WTC11 (cell line): Measurements from ENCODE around the gene TMEM54.

Source experiments
- ATF2 ChIP-seq: sonication (generic); formaldehyde crosslinking; IDR thresholded peaks from 2 replicates; pipeline ENCODE4 v1.8.1; 2022; ENCODE audit warnings: low read depth, missing genetic modification reagents, borderline replicate concordance
- ATF3 ChIP-seq: sonication (generic); formaldehyde crosslinking; conservative IDR thresholded peaks from 2 replicates; pipeline ENCODE4 v1.8.1; 2022; ENCODE audit warnings: mild to moderate bottlenecking, missing genetic modification reagents
- GRHL2 ChIP-seq: fragments of 250-450 bp; sonication (Bioruptor Pico); IDR thresholded peaks from 2 replicates; pipeline ENCODE4 v1.8.0; 2022; ENCODE audit warnings: mild to moderate bottlenecking, moderate library complexity; ENCODE audit not compliant: insufficient replicate concordance, severe bottlenecking
- JUN ChIP-seq: sonication (generic); formaldehyde crosslinking; IDR thresholded peaks from 2 replicates; pipeline ENCODE4 v1.8.0; 2023; ENCODE audit warnings: mild to moderate bottlenecking, missing genetic modification reagents
- NR2C2 ChIP-seq: sonication (generic); formaldehyde crosslinking; IDR thresholded peaks from 2 replicates; pipeline ENCODE4 v1.8.0; 2022; ENCODE audit warnings: mild to moderate bottlenecking, missing genetic modification reagents
- ZNF396 ChIP-seq: fragments of 250-450 bp; sonication (Bioruptor Pico); IDR thresholded peaks from 2 replicates; pipeline ENCODE4 v1.8.0; 2021; ENCODE audit warnings: mild to moderate bottlenecking, moderate library complexity, borderline replicate concordance
- TF ChIP-seq, protein P1 (sequence below): fragments of 250-450 bp; sonication (Bioruptor Pico); IDR thresholded peaks from 2 replicates; pipeline ENCODE4 v1.9.0; 2021; ENCODE audit warnings: mild to moderate bottlenecking
- TF ChIP-seq, protein P2 (sequence below): fragments of 200-600 bp; IDR thresholded peaks from 2 replicates; pipeline ENCODE4 v1.8.0; 2022; ENCODE audit warnings: antibody characterized with exemption
- TF ChIP-seq, protein P3 (sequence below): fragments of 250-450 bp; sonication (Bioruptor Pico); IDR thresholded peaks from 2 replicates; pipeline ENCODE4 v2.1.2; 2022; ENCODE audit warnings: mild to moderate bottlenecking, moderate library complexity
- TF ChIP-seq, protein P4 (sequence below): sonication (generic); formaldehyde crosslinking; IDR thresholded peaks from 2 replicates; pipeline ENCODE4 v1.8.0; 2022; ENCODE audit warnings: mild to moderate bottlenecking, missing genetic modification reagents
- TF ChIP-seq, protein P5 (sequence below): sonication (generic); formaldehyde crosslinking; IDR thresholded peaks from 2 replicates; pipeline ENCODE4 v1.8.1; 2022; ENCODE audit warnings: missing genetic modification reagents, borderline replicate concordance

DNA sequence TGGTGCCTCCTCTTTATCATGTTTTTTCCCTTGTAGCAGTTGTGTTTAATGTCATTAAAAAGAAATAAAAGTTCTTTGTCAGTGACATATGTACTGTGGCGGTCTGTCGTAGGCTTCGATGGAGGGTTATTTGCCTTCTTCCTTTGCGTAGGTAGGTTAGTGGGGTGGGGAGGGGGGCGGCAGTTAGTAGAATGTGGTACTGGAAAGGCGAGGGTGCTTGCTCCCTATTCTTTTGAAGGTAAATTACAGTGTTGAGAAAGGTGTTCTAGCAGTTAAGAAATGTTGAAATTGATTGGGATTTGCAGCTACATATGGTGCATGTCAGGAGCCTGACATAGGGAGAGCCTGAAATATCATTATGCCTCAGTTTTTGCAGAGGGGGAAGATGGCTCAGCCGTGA lies 42.4 kb downstream of the TMEM54 start:
- TF ChIP-seq, protein P1, sequence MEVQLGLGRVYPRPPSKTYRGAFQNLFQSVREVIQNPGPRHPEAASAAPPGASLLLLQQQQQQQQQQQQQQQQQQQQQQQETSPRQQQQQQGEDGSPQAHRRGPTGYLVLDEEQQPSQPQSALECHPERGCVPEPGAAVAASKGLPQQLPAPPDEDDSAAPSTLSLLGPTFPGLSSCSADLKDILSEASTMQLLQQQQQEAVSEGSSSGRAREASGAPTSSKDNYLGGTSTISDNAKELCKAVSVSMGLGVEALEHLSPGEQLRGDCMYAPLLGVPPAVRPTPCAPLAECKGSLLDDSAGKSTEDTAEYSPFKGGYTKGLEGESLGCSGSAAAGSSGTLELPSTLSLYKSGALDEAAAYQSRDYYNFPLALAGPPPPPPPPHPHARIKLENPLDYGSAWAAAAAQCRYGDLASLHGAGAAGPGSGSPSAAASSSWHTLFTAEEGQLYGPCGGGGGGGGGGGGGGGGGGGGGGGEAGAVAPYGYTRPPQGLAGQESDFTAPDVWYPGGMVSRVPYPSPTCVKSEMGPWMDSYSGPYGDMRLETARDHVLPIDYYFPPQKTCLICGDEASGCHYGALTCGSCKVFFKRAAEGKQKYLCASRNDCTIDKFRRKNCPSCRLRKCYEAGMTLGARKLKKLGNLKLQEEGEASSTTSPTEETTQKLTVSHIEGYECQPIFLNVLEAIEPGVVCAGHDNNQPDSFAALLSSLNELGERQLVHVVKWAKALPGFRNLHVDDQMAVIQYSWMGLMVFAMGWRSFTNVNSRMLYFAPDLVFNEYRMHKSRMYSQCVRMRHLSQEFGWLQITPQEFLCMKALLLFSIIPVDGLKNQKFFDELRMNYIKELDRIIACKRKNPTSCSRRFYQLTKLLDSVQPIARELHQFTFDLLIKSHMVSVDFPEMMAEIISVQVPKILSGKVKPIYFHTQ (CRISPR knock-in tag): no peak
- TF ChIP-seq, protein P2, sequence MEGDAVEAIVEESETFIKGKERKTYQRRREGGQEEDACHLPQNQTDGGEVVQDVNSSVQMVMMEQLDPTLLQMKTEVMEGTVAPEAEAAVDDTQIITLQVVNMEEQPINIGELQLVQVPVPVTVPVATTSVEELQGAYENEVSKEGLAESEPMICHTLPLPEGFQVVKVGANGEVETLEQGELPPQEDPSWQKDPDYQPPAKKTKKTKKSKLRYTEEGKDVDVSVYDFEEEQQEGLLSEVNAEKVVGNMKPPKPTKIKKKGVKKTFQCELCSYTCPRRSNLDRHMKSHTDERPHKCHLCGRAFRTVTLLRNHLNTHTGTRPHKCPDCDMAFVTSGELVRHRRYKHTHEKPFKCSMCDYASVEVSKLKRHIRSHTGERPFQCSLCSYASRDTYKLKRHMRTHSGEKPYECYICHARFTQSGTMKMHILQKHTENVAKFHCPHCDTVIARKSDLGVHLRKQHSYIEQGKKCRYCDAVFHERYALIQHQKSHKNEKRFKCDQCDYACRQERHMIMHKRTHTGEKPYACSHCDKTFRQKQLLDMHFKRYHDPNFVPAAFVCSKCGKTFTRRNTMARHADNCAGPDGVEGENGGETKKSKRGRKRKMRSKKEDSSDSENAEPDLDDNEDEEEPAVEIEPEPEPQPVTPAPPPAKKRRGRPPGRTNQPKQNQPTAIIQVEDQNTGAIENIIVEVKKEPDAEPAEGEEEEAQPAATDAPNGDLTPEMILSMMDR: no peak
- TF ChIP-seq, protein P3, sequence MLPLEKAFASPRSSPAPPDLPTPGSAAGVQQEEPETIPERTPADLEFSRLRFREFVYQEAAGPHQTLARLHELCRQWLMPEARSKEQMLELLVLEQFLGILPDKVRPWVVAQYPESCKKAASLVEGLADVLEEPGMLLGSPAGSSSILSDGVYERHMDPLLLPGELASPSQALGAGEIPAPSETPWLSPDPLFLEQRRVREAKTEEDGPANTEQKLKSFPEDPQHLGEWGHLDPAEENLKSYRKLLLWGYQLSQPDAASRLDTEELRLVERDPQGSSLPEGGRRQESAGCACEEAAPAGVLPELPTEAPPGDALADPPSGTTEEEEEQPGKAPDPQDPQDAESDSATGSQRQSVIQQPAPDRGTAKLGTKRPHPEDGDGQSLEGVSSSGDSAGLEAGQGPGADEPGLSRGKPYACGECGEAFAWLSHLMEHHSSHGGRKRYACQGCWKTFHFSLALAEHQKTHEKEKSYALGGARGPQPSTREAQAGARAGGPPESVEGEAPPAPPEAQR (CRISPR knock-in tag): no peak
- TF ChIP-seq, protein P4, sequence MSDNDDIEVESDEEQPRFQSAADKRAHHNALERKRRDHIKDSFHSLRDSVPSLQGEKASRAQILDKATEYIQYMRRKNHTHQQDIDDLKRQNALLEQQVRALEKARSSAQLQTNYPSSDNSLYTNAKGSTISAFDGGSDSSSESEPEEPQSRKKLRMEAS: no peak
- TF ChIP-seq ATF3 (CRISPR knock-in tag) (no peak), NR2C2 (CRISPR knock-in tag) (no peak), ATF2 (CRISPR knock-in tag) (no peak), GRHL2 (no peak), ZNF396 (CRISPR knock-in tag) (no peak), JUN (no peak)
- TF ChIP-seq, protein P5, sequence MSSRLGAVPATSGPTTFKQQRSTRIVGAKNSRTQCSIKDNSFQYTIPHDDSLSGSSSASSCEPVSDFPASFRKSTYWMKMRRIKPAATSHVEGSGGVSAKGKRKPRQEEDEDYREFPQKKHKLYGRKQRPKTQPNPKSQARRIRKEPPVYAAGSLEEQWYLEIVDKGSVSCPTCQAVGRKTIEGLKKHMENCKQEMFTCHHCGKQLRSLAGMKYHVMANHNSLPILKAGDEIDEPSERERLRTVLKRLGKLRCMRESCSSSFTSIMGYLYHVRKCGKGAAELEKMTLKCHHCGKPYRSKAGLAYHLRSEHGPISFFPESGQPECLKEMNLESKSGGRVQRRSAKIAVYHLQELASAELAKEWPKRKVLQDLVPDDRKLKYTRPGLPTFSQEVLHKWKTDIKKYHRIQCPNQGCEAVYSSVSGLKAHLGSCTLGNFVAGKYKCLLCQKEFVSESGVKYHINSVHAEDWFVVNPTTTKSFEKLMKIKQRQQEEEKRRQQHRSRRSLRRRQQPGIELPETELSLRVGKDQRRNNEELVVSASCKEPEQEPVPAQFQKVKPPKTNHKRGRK (CRISPR knock-in tag): no peak
